ENCODE data around the gene PARL. TPM values are rescaled to one million over a fixed set of nuclear protein-coding genes. Genes with fewer than 3 reads are reported as not detected.

The PARL gene
- total RNA-seq, 4 donors from 2014 or later, result 7.4 to 69.9 (median 22.5) TPM

DNA sequence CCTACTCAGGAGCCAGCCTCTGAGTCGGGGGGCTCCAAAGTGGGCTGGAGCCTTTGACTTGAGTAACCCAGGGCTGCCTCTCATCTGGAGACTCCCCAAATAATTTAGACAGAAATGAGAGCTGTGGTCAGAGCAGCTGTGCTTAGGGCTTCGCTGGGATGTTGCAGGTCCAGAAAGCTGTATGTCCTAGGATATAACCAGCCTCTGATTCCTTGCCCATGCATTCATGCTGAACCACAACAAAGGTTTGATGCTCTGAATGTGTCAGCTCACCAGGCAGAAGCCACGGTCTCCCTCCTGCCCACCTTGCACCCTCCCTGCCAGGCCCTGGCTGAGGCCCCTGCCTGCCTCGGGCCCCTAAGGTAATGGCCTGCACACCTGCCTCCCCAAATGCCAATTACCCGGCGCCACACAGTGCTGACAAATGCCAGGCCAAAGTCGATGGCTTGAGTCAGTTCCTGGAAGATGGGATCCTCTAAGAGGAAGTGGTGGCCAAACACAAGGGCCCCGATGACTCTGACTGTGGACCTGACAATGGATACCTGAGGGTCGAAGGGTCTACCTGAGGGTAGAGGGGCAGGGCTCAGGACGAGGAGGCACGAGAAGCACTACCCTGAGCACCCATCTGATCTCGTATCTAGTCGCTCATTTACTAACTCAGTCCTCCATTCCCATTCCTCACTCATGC lies 21.7 kb upstream of the PARL start:
- no peaks in the 10 kb centered on the region for H3K9me3 ChIP-seq
- no peak overlapping the region for H3K27ac ChIP-seq
- intact Hi-C loops (cut with DNase I; ENCODE audit: low total_unique reads), result no loop called here
- no peak overlapping the region for H3K4me3 ChIP-seq
- TF ChIP-seq POLR2A (IDR thresholded peaks at IDR 0.05) (no peak), CTCF (IDR thresholded peaks at IDR 0.05) (no peak)
- DNase-seq, result no peak
- H3K36me3 ChIP-seq, result no peaks in the 10 kb centered on the region
- no peaks in the 10 kb centered on the region for H3K4me1 ChIP-seq
- no peaks in the 10 kb centered on the region for H3K27me3 ChIP-seq

DNA sequence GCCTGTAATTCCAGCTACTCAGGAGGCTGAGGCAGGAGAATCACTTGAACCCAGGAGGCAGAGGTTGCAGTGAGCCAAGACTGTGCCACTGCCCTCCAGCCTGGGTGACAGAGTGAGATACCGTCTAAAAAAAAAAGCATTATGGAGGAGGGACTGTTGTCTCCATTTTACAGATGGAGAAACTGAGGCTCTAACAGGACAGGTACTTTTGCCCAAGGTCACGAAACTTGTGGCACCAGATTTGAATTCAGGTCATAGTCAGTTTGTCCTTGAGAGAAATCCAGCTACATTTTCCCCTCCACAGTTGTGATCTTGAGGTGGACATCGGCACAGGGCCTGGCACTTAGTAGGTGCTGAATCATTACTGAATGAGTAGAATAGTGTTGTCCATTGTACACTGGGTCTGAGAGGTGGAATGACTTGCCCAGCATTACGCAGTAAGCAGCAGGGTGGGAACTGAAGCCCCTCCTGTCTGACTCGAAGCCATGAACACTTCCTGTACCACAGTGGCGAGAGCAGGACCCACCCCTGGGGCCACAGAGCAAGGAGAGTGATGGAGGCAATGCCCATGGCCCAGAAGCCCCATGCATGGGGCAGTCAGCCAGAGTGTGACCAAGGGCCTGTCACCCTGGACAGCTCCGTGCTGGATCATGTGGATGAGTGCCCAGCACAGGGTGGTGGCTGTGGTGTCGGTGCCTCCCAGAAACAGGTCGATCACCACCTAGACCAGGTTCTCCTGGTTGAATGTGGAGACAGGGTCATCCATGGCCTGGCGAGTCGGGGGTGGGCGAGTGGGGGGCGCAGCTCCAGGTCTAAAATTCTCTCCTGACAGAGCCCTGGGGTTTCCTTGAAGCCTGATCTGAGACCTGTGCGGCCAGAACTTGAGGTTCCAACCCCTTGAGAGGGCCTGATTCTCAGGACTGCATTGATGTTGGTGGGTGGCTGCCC lies 20.4 kb upstream of the PARL start:
- no peak for TF ChIP-seq POLR2A (IDR thresholded peaks at IDR 0.05)
- no peak for TF ChIP-seq CTCF (IDR thresholded peaks at IDR 0.05)
- Histone ChIP-seq H3K27me3 (no peaks in the 10 kb centered on the region), H3K9me3 (no peaks in the 10 kb centered on the region), H3K36me3 (no peaks in the 10 kb centered on the region), H3K4me3 (no peak overlapping the region), H3K4me1 (no peaks in the 10 kb centered on the region), H3K27ac (no peak overlapping the region)
- intact Hi-C loops (cut with DNase I; ENCODE audit: low total_unique reads), result no loop called here
- DNase-seq, result no peak

DNA sequence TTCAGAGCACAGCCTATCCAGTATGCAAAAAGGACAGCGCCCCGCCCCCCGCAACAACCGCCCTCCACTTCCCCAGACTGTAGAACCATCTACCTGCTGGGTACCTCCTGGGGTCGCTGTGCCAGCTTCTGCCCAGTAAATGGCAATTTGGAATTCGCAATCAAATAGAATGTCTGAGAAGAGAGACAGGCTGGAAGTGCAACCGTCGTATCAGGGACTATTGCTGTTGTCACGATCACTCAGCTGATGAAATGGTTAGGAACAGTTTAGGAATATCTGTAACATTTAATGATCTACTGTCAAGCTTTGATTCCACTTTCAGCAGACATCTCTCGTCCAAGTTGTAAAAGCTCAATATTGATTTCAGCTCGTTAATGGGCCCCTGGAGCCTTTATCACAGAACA lies 13.3 kb upstream of the PARL start:
- intact Hi-C loops (cut with DNase I; ENCODE audit: low total_unique reads), result no loop called here
- TF ChIP-seq CTCF (IDR thresholded peaks at IDR 0.05) (no peak), POLR2A (IDR thresholded peaks at IDR 0.05) (no peak)
- H3K4me3 ChIP-seq, result no peak overlapping the region

DNA sequence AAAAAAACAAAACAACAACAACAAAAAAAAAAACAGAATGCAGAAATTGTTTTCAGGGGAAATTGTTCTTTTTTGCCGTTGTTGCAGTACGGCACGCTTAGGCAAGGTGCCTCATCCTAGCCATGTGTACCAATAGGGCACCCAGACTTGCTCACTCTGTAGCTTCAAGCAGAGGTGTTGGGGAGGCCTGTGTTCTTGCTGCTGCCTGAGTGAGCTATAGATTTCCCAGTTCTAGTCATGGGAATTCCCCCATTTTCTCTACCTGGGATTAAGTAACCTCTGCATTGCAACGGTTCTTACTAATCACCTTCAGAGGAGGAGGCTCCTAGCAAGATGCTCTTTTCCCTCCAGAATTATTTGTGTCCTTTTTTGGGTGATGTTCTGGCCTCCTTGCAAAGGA lies 12.9 kb upstream of the PARL start:
- Histone ChIP-seq H3K27me3 (no peaks in the 10 kb centered on the region), H3K4me1 (no peaks in the 10 kb centered on the region), H3K4me3 (no peak overlapping the region), H3K36me3 (no peaks in the 10 kb centered on the region), H3K9me3 (no peaks in the 10 kb centered on the region), H3K27ac (no peak overlapping the region)
- TF ChIP-seq POLR2A (IDR thresholded peaks at IDR 0.05) (no peak), CTCF (IDR thresholded peaks at IDR 0.05) (no peak)
- intact Hi-C loops (cut with DNase I; ENCODE audit: low total_unique reads), result no loop called here
- DNase-seq, result no peak

More for the DNA sequence above, 13.3 kb upstream of the PARL start:
- H3K27me3 ChIP-seq, result no peaks in the 10 kb centered on the region
- H3K27ac ChIP-seq, result no peak overlapping the region
- H3K9me3 ChIP-seq, result no peaks in the 10 kb centered on the region
- no peaks in the 10 kb centered on the region for H3K4me1 ChIP-seq
- H3K36me3 ChIP-seq, result no peaks in the 10 kb centered on the region
- DNase-seq, result no peak

DNA sequence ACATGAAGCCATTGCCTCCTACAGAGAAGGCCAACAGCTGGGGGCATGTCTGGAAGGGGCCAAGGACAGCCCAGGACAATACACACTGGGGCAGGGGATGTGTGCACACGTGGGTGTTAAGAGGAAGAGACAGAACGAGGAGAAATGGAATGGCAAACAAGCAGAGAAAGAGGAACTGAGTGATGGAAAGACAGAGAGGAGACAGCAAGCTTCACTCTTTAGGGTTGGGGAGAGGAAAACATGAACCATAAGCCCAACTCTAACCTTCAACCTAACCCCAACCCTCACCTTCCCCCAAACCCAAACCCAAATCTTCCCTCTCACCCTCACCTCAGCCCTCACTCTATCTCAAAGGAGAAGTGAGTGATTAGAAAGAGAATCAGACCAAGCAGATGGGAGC lies 11.9 kb upstream of the PARL start:
- Histone ChIP-seq H3K27ac (no peak overlapping the region), H3K27me3 (no peaks in the 10 kb centered on the region), H3K4me1 (no peaks in the 10 kb centered on the region), H3K36me3 (no peaks in the 10 kb centered on the region), H3K4me3 (no peak overlapping the region), H3K9me3 (no peaks in the 10 kb centered on the region)
- intact Hi-C loops (cut with DNase I; ENCODE audit: low total_unique reads), result no loop called here
- TF ChIP-seq CTCF (IDR thresholded peaks at IDR 0.05), result no peak
- TF ChIP-seq POLR2A (IDR thresholded peaks at IDR 0.05), result no peak
- DNase-seq, result no peak

All from uterus (tissue), 4 donors.